HEK293 (cell line): ENCODE results near the gene MAL.
"Not testable (repeated sequence)": the region's sequence is repeated elsewhere in the genome, so short reads cannot be mapped to it uniquely, and the experiment has no call there.

Experiments
- CTCF ChIA-PET: fragments of 350-600 bp; formaldehyde crosslinking; extraction: SDS; loops from one replicate; lab custom pipeline; 2021; ENCODE audit warnings: antibody characterized with exemption; lab: Yijun Ruan, JAX
- POLR2A ChIA-PET: fragments of 300-600 bp; formaldehyde crosslinking; extraction: SDS; loops from one replicate; lab custom pipeline; 2020; ENCODE audit warnings: antibody characterized with exemption, inconsistent platforms; lab: Yijun Ruan, JAX
- H3K27ac ChIP-seq: fragments of 200-500 bp; sonication (Bioruptor generic); 2 replicates; pipeline ENCODE4 v1.5.1; 2014; ENCODE audit warnings: low read depth, low read length, control low read depth, inconsistent platforms; ENCODE audit errors: extremely low read depth
- H3K36me3 ChIP-seq, 2 experiments: fragments of 200-500 bp in 1 of 2; sonication (Bioruptor generic) in 1 of 2; 1 replicate in 1 of 2; 2 replicates in 1 of 2; pipeline ENCODE4 v1.5.1; 2014 to 2017; ENCODE audit warnings: inconsistent platforms in 2 of 2, low read length in 2 of 2; ENCODE audit not compliant: control insufficient read depth in 2 of 2, insufficient read depth in 1 of 2
- H3K4me1 ChIP-seq: fragments of 200-500 bp; sonication (Bioruptor generic); 2 replicates; pipeline ENCODE4 v1.5.1; 2014; ENCODE audit warnings: mild to moderate bottlenecking, low read length, inconsistent platforms; ENCODE audit not compliant: control insufficient read depth, insufficient read depth
- H3K4me3 ChIP-seq: 2 replicates; pipeline ENCODE4 v1.5.1; 2011; ENCODE audit warnings: low read depth, mild to moderate bottlenecking, control low read depth, low read length, moderate library complexity
- H3K9me3 ChIP-seq: fragments of 200-500 bp; sonication (Bioruptor generic); 2 replicates; pipeline ENCODE4 v1.5.1; 2014; ENCODE audit warnings: low read depth, low read length, inconsistent platforms; ENCODE audit not compliant: control insufficient read depth, insufficient read depth
- GLI2 ChIP-seq: fragments of 450-650 bp; formaldehyde crosslinking; IDR thresholded peaks from 2 replicates; pipeline ENCODE4; 2017; ENCODE audit warnings: missing biosample characterization, missing genetic modification characterization, low read depth, borderline replicate concordance
- REST ChIP-seq: fragments of 450-650 bp; formaldehyde crosslinking; IDR thresholded peaks from 2 replicates; pipeline ENCODE4 v1.5.1; 2016; ENCODE audit warnings: missing biosample characterization, missing genetic modification characterization
- SP2 ChIP-seq: fragments of 450-650 bp; formaldehyde crosslinking; IDR thresholded peaks from 2 replicates; pipeline ENCODE4 v1.5.1; 2016; ENCODE audit warnings: missing biosample characterization, missing genetic modification characterization
- ZBTB48 ChIP-seq: fragments of 450-650 bp; formaldehyde crosslinking; IDR thresholded peaks from 2 replicates; pipeline ENCODE4 v1.5.1; 2016; ENCODE audit warnings: missing biosample characterization, missing genetic modification characterization
- ZEB2 ChIP-seq: fragments of 450-650 bp; formaldehyde crosslinking; IDR thresholded peaks from 2 replicates; pipeline ENCODE4 v1.5.1; 2016; ENCODE audit warnings: missing biosample characterization, missing genetic modification characterization
- ZNF112 ChIP-seq: fragments of 450-650 bp; formaldehyde crosslinking; IDR thresholded peaks from 2 replicates; pipeline ENCODE4 v1.5.0; 2017; ENCODE audit warnings: missing biosample characterization, missing genetic modification characterization
- ZNF132 ChIP-seq: fragments of 450-650 bp; formaldehyde crosslinking; IDR thresholded peaks from 2 replicates; pipeline ENCODE4 v1.5.1; 2017; ENCODE audit warnings: missing biosample characterization, missing genetic modification characterization, borderline replicate concordance
- ZNF146 ChIP-seq: fragments of 450-650 bp; formaldehyde crosslinking; IDR thresholded peaks from 2 replicates; pipeline ENCODE4 v1.5.1; 2016; ENCODE audit warnings: missing biosample characterization, missing genetic modification characterization
- ZNF155 ChIP-seq: fragments of 450-650 bp; formaldehyde crosslinking; IDR thresholded peaks from 2 replicates; pipeline ENCODE4 v1.5.1; 2016; ENCODE audit warnings: missing biosample characterization, missing genetic modification characterization
- ZNF202 ChIP-seq: fragments of 450-650 bp; formaldehyde crosslinking; IDR thresholded peaks from 2 replicates; pipeline ENCODE4 v1.5.1; 2016; ENCODE audit warnings: missing biosample characterization, missing genetic modification characterization, borderline replicate concordance
- ZNF266 ChIP-seq: fragments of 450-650 bp; formaldehyde crosslinking; IDR thresholded peaks from 2 replicates; pipeline ENCODE4 v1.5.1; 2016; ENCODE audit warnings: missing biosample characterization, missing genetic modification characterization, low read depth
- ZNF274 ChIP-seq, 2 experiments: fragments of 200-500 bp in 1 of 2; fragments of 450-650 bp in 1 of 2; sonication (Bioruptor generic) in 1 of 2; formaldehyde crosslinking in 1 of 2; IDR thresholded peaks; 2 replicates each; pipeline versions ENCODE4 v1.5.1 to v1.6.1; 2014 to 2016; ENCODE audit warnings: borderline replicate concordance in 1 of 2, inconsistent platforms in 1 of 2, low read length in 1 of 2, missing biosample characterization in 1 of 2, missing genetic modification characterization in 1 of 2
- ZNF311 ChIP-seq: fragments of 450-650 bp; formaldehyde crosslinking; IDR thresholded peaks from 2 replicates; pipeline ENCODE4 v1.5.1; 2017; ENCODE audit warnings: missing biosample characterization, missing genetic modification characterization, borderline replicate concordance
- ZNF324 ChIP-seq: fragments of 450-650 bp; formaldehyde crosslinking; IDR thresholded peaks from 2 replicates; pipeline ENCODE4 v1.5.1; 2016; ENCODE audit warnings: missing biosample characterization, missing genetic modification characterization
- ZNF398 ChIP-seq: fragments of 450-650 bp; formaldehyde crosslinking; IDR thresholded peaks from 2 replicates; pipeline ENCODE4 v1.5.1; 2017; ENCODE audit warnings: missing biosample characterization, missing genetic modification characterization
- ZNF426 ChIP-seq: fragments of 450-650 bp; formaldehyde crosslinking; IDR thresholded peaks from 2 replicates; pipeline ENCODE4 v1.5.1; 2017; ENCODE audit warnings: missing biosample characterization, missing genetic modification characterization, mild to moderate bottlenecking, inconsistent platforms, moderate library complexity
- ZNF561 ChIP-seq: fragments of 450-650 bp; IDR thresholded peaks from 2 replicates; pipeline ENCODE4 v1.5.1; 2018; ENCODE audit warnings: missing biosample characterization, missing genetic modification characterization, borderline replicate concordance
- ZNF580 ChIP-seq: fragments of 450-650 bp; formaldehyde crosslinking; IDR thresholded peaks from 2 replicates; pipeline ENCODE4 v1.5.1; 2016; ENCODE audit warnings: missing biosample characterization, missing genetic modification characterization
- ZNF639 ChIP-seq: fragments of 450-650 bp; formaldehyde crosslinking; IDR thresholded peaks from 2 replicates; pipeline ENCODE4 v1.5.1; 2016; ENCODE audit warnings: missing biosample characterization, missing genetic modification characterization
- ZNF660 ChIP-seq: fragments of 450-650 bp; IDR thresholded peaks from 2 replicates; pipeline ENCODE4 v1.5.1; 2018; ENCODE audit warnings: missing biosample characterization, mild to moderate bottlenecking, missing genetic modification characterization
- ZNF792 ChIP-seq: fragments of 450-650 bp; formaldehyde crosslinking; IDR thresholded peaks from 2 replicates; pipeline ENCODE4 v1.5.1; 2016; ENCODE audit warnings: missing biosample characterization, missing genetic modification characterization
- ZSCAN16 ChIP-seq: fragments of 450-650 bp; formaldehyde crosslinking; IDR thresholded peaks from 2 replicates; pipeline ENCODE4 v1.5.1; 2016; ENCODE audit warnings: missing biosample characterization, missing genetic modification characterization

Gene MAL

GRCh38 chr2:95087379-95087778 lies 61.9 kb downstream of the MAL start (continued):
- TF ChIP-seq ZNF274 (IDR thresholded peaks at IDR 0.05; ENCODE audit: low read length) (no peak), ZNF274 (tag by site-specific recombination; IDR thresholded peaks at IDR 0.05; ENCODE audit: borderline replicate concordance) (no peak), ZNF132 (no peak), ZEB2 (tag by site-specific recombination) (no peak), ZBTB48 (tag by site-specific recombination) (no peak), ZSCAN16 (no peak), REST (no peak), SP2 (tag by site-specific recombination) (no peak)

- H3K4me1 ChIP-seq, result no peaks in the 10 kb centered on the region
- POLR2A ChIA-PET, result no interaction called here
- H3K9me3 ChIP-seq, result no peaks in the 10 kb centered on the region
- peaks cover 12 to 55% of the 10 kb centered on the region in 2 experiments; a peak in 2 of 3 replicates for H3K36me3 ChIP-seq
- CTCF ChIA-PET, result interaction anchor here (0.9 to 2.5 kb wide), 4 partner anchors 13 to 23 kb away, joined by 3 to 12 read pairs (median 4); no protein-coding TSS in a partner anchor
- TF ChIP-seq ZNF112 (tag by site-specific recombination) (no peak), GLI2 (tag by site-specific recombination) (no peak), ZNF266 (tag by site-specific recombination) (no peak)
- H3K27ac ChIP-seq, result no peak overlapping the region
- H3K4me3 ChIP-seq, result no peak overlapping the region
Observed at GRCh38 chr2:95091885-95092555, 66.5 kb downstream of the MAL start.

- POLR2A ChIA-PET, H3K9me3 ChIP-seq, H3K4me3 ChIP-seq, H3K4me1 ChIP-seq, CTCF ChIA-PET, H3K27ac ChIP-seq: not testable (repeated sequence)
- peaks cover 37 to 45% of the 10 kb centered on the region in 2 experiments for H3K36me3 ChIP-seq
- peak; percentile 62 for TF ChIP-seq ZNF146 (tag by site-specific recombination)
Observed at GRCh38 chr2:95098273-95098672, 72.8 kb downstream of the MAL start.

- Histone ChIP-seq H3K27ac (no peak overlapping the region), H3K36me3 (peaks cover 40 to 57% of the 10 kb centered on the region in 2 experiments), H3K9me3 (no peaks in the 10 kb centered on the region), H3K4me3 (no peak overlapping the region), H3K4me1 (no peaks in the 10 kb centered on the region)
- CTCF ChIA-PET, result no interaction called here
- POLR2A ChIA-PET, result no interaction called here
- no peak for TF ChIP-seq ZNF580 (tag by site-specific recombination)
- TF ChIP-seq ZNF561 (tag by site-specific recombination), result no peak
- no peak for TF ChIP-seq ZNF792 (tag by site-specific recombination)
- TF ChIP-seq ZNF155 (tag by site-specific recombination), result no peak
- TF ChIP-seq ZNF639, result no peak
- TF ChIP-seq ZNF426 (tag by site-specific recombination), result no peak
- TF ChIP-seq ZNF398 (tag by site-specific recombination), result no peak
- TF ChIP-seq ZNF324, result no peak
- no peak for TF ChIP-seq ZNF311 (tag by site-specific recombination)
- TF ChIP-seq ZNF202 (tag by site-specific recombination), result no peak
- TF ChIP-seq ZNF660 (tag by site-specific recombination), result no peak
Observed at GRCh38 chr2:95099910-95100309, 74.4 kb downstream of the MAL start.
